Measurements from ENCODE around the gene KRTAP6-3. TPM values are rescaled to one million over a fixed set of nuclear protein-coding genes. Genes with fewer than 3 reads are reported as not detected.

Gene KRTAP6-3
- total RNA-seq, 2 donors from 2014 or later, result not detected

GRCh38 chr21:30642564-30642963 lies 50.3 kb downstream of the KRTAP6-3 start, which contains the start of gene KRTAP20-3:
Gene KRTAP20-3, plus strand, starts transcription at chr21:30642864.
- DNase-seq (no peak), ATAC-seq (no peak)
- H3K27me3 Mint-ChIP-seq, result no peaks in the 10 kb centered on the region
- H3K9me3 ChIP-seq (ENCODE audit: control insufficient read depth, low read length, poor library complexity, severe bottlenecking), result no peaks in the 10 kb centered on the region
- H3K4me1 Mint-ChIP-seq, result no peaks in the 10 kb centered on the region
- no peak within 1 kb of the TSS for H3K27ac Mint-ChIP-seq
- no peaks in the 10 kb centered on the region for H3K36me3 Mint-ChIP-seq (ENCODE audit: low read depth)
- no peak within 1 kb of the TSS for H3K4me3 Mint-ChIP-seq

Other genes starting within 250 kb of the KRTAP6-3 start
- gene KRTAP23-1, start 243.8 kb upstream of the KRTAP6-3 start, total RNA-seq, result not detected
- not detected for gene KRTAP13-2, start 220.2 kb upstream of the KRTAP6-3 start, total RNA-seq
- not detected for gene KRTAP13-1, start 196.4 kb upstream of the KRTAP6-3 start, total RNA-seq
- not detected for gene KRTAP13-3, start 166.5 kb upstream of the KRTAP6-3 start, total RNA-seq
- gene KRTAP13-4, start 162.2 kb upstream of the KRTAP6-3 start, total RNA-seq, result not detected
- not detected for gene KRTAP15-1, start 152.2 kb upstream of the KRTAP6-3 start, total RNA-seq
- not detected for gene KRTAP19-1, start 112.1 kb upstream of the KRTAP6-3 start, total RNA-seq
- gene KRTAP19-2, start 105.0 kb upstream of the KRTAP6-3 start, total RNA-seq, result not detected
- gene KRTAP19-3, start 100.4 kb upstream of the KRTAP6-3 start, total RNA-seq, result not detected
- gene KRTAP19-4, start 95.3 kb upstream of the KRTAP6-3 start, total RNA-seq, result not detected
- not detected for gene KRTAP19-5, start 90.3 kb upstream of the KRTAP6-3 start, total RNA-seq
- not detected for gene KRTAP19-6, start 50.6 kb upstream of the KRTAP6-3 start, total RNA-seq
- gene KRTAP19-7, start 31.1 kb upstream of the KRTAP6-3 start, total RNA-seq, result not detected
- gene KRTAP22-2, start 2.0 kb upstream of the KRTAP6-3 start, total RNA-seq, result not detected
- gene KRTAP6-2, start 6.5 kb downstream of the KRTAP6-3 start, total RNA-seq, result not detected
- not detected for gene KRTAP22-1, start 8.6 kb downstream of the KRTAP6-3 start, total RNA-seq
- gene KRTAP6-1, start 21.5 kb downstream of the KRTAP6-3 start, total RNA-seq, result not detected
- not detected for gene KRTAP20-1, start 24.0 kb downstream of the KRTAP6-3 start, total RNA-seq
- not detected for gene KRTAP20-4, start 28.2 kb downstream of the KRTAP6-3 start, total RNA-seq
- not detected for gene KRTAP20-2, start 42.8 kb downstream of the KRTAP6-3 start, total RNA-seq
- not detected for gene KRTAP20-3, start 50.4 kb downstream of the KRTAP6-3 start, total RNA-seq
- not detected for gene KRTAP21-3, start 126.3 kb downstream of the KRTAP6-3 start, total RNA-seq
- gene KRTAP21-2, start 154.8 kb downstream of the KRTAP6-3 start, total RNA-seq, result not detected
- not detected for gene KRTAP21-1, start 163.0 kb downstream of the KRTAP6-3 start, total RNA-seq
- not detected for gene KRTAP8-1, start 220.8 kb downstream of the KRTAP6-3 start, total RNA-seq
- not detected for gene KRTAP7-1, start 237.3 kb downstream of the KRTAP6-3 start, total RNA-seq